GM12892 (cell line): Measurements from ENCODE around the gene KRT74.
"Not testable (repeated sequence)": the region's sequence is repeated elsewhere in the genome, so short reads cannot be mapped to it uniquely, and the experiment has no call there.

ENCODE experiments used
- DNase-seq: peaks from one replicate; pipeline ENCODE4 v3.0.0; 2011; ENCODE audit not compliant: insufficient read length
- FAIRE-seq: peaks from 2 replicates; lab custom pipeline; 2011; peaks lifted over from hg19 to GRCh38; lab: Jason Lieb, UNC
- POLR2A ChIP-seq: IDR thresholded peaks from 2 replicates; pipeline ENCODE4 v1.6.1; 2011; ENCODE audit warnings: low read depth, low read length, control low read depth
- POLR2AphosphoS5 ChIP-seq: IDR thresholded peaks from 2 replicates; pipeline ENCODE4 v1.6.1; 2011; ENCODE audit warnings: low read depth, low read length, control low read depth
- TAF1 ChIP-seq: IDR thresholded peaks from 2 replicates; pipeline ENCODE4 v1.6.1; 2011; ENCODE audit warnings: low read depth, mild to moderate bottlenecking, control low read depth, low read length, borderline replicate concordance

KRT74 gene

GRCh38 chr12:52600475-52600874 lies 26.8 kb upstream of the KRT74 start:
- no peak for TF ChIP-seq POLR2AphosphoS5
- no peak for TF ChIP-seq POLR2A
- no peak for TF ChIP-seq TAF1
- FAIRE-seq (no peak), DNase-seq (no peak)

DNA sequence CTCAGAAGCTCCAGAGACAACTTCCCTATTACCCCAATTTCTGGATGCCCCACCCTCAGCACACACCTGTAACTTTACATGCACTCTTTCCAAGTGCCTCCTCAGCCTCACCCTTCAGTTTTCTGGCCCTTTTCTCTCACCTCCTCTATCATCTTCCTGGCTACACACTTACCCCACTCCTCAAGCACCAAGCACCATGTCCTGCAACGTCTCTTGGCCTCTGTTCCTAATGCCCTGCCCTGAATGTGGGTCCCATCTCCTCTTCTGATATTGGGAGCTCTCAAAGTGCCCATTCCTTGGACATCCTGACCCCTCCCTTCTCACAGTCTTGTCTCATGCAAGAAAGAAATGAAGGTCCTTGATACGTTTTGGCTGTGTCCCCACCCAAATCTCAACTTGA lies 26.4 kb upstream of the KRT74 start:
- TF ChIP-seq POLR2A (no peak), TAF1 (no peak), POLR2AphosphoS5 (no peak)
- FAIRE-seq (no peak), DNase-seq (no peak)

GRCh38 chr12:52598966-52599365 lies 25.3 kb upstream of the KRT74 start:
- DNase-seq (no peak), FAIRE-seq (no peak)
- no peak for TF ChIP-seq POLR2A
- no peak for TF ChIP-seq POLR2AphosphoS5
- TF ChIP-seq TAF1, result no peak

DNA sequence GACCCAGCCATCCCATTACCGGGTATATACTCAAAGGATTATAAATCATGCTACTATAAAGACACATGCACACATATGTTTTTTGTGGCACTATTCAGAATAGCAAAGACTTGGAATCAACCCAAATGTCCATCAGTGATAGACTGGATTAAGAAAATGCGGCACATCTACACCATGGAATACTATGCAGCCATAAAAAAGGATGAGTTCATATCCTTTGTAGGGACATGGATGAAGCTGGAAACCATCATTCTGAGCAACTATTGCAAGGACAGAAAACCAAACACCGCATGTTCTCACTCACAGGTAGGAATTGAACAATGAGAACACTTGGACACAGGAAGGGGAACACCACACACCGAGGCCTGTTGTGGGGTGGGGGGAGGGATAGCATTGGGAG lies 20.6 kb upstream of the KRT74 start:
- not testable (repeated sequence) for DNase-seq, FAIRE-seq

DNA sequence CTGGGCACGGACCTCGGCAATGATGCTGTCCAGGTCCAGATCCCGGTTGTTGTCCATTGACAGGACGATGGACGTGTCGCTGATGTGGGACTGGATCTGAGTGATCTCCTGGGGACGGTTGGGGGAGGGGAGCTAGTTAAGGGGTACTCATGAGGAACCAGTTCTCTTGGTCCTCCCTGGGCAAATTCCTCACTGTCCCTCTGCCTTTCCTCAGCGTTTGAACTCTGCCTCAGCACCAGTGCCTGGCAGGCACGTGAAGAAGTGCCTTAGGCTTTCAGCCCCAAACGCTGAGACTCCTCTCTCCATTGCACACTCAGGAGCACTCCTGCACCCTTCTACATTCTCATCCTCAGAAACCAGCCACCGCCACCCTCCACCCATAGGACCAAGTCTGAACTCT lies 17.9 kb upstream of the KRT74 start:
- FAIRE-seq (no peak), DNase-seq (no peak)
- no peak for TF ChIP-seq TAF1
- no peak for TF ChIP-seq POLR2A
- no peak for TF ChIP-seq POLR2AphosphoS5

DNA sequence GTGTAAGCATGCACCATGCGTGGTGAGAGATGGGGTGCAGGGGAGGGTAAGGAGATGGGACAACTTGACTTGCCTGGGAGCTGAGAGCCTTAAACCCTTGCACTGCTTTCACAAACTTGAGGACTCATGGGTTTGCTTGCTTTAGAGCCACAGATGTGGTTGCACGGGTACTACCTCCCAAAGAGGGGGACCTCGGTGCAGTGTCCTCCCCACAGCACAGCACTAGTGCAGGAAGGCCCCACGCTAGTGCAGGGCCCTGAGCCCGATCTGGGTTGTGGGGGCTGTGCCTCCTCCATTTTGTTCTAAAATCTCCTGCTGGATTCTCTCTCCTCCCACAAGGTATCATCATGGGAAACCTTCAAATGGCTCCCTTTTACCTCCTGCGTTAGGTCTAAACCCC lies 16.4 kb upstream of the KRT74 start:
- FAIRE-seq (no peak), DNase-seq (no peak)
- TF ChIP-seq POLR2A (no peak), POLR2AphosphoS5 (no peak), TAF1 (no peak)

DNA sequence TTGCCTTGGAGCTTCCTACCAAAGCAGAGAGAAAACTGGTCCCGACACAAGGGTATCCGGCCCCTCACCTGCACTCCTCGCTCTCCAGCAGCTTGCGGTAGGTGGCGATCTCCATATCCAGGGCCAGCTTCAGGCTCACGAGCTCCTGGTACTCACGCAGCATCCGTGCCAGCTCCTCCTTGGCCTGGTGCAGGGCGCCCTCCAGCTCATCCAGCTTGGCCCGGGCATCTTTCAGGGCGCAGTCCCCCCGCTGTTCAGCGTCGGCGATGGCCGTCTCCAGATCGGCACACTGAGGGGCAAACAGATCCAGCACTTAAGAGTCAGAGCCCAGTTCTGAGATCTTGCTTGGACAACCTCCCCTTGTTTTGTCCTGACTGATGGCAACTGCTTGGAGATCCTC lies 13.9 kb upstream of the KRT74 start:
- no peak for DNase-seq
- FAIRE-seq, result no peak
- TF ChIP-seq TAF1, result no peak

DNA sequence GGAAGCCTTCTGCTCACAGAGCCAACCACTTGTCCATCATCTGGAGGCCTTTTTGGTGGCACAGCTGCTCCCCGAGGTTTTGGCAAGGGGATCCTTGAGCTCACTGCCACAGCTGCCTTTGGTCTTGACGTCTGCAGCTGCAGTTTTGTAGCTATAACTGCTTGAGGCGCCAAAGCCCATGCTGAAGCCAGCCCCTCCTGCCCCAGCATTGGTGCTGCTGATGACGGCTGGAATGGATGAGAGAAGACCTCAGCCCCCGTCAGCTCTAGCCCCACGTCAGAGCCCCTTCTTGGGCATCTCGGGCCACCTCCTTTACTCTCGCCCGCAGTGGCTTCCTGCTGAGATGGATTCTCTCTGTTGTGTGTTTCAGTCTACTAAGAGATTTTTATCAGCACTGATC lies 12.3 kb upstream of the KRT74 start:
- FAIRE-seq (no peak), DNase-seq (no peak)
- no peak for TF ChIP-seq POLR2AphosphoS5

DNA sequence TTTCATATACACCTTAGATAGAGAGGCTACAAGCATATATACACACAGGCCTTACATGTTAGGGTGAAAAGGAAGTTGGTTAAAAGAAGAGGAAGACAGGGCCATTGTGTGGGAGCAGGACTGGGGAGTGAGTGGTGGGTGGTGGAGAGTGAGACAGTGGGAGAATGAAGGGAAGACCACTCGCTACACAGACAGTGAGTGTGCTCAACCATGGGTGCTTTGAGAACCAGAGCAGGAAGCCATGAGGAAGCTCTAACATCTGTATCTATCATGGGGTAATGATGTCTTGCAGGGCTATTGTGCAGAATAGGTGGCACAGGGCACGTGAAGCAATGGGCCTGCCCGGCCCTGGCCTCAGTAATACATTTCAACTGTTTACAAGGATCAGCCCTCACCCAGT lies 11.4 kb upstream of the KRT74 start:
- no peak for TF ChIP-seq POLR2AphosphoS5
- TF ChIP-seq TAF1, result no peak
- no peak for TF ChIP-seq POLR2A
- DNase-seq (no peak), FAIRE-seq (no peak)

DNA sequence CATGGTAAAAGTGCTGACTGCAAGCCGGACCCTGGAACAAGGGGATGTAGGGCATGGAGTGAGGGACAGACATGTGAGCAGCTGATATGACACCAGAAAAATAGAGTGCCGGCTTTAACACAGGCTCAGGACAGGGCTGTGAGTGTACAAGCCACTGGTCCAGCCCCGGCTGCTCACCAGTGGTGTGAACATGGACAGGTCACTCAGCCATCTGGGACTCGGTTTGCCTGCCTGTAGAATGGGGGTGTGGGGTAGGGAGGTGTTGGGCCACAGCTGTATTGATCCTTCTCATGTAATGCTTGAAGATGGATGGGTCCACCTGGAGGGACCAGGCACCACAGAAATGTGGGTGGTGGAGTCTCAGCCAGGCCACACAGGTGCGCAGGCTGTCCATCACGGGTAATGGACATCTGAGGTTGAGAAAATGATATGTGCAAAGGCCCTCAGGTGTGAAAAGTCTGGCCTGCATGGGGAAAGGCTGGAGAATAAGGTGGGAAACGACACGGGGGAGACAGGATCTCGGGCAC lies 10.6 kb upstream of the KRT74 start:
- no peak for DNase-seq
- FAIRE-seq, result no peak
- TF ChIP-seq TAF1, result no peak
- no peak for TF ChIP-seq POLR2A
- TF ChIP-seq POLR2AphosphoS5, result no peak

GRCh38 chr12:52582971-52583456 lies 9.4 kb upstream of the KRT74 start:
- FAIRE-seq, result peak; percentile 62
- peak; percentile 38 for DNase-seq
- TF ChIP-seq POLR2A (no peak), TAF1 (no peak), POLR2AphosphoS5 (no peak)

- FAIRE-seq, result no peak
- no peak for TF ChIP-seq POLR2A
- no peak for TF ChIP-seq TAF1
- TF ChIP-seq POLR2AphosphoS5, result no peak
- no peak for DNase-seq
These were observed 8.8 kb upstream of the KRT74 start for GRCh38 chr12:52582486-52582885.

DNA sequence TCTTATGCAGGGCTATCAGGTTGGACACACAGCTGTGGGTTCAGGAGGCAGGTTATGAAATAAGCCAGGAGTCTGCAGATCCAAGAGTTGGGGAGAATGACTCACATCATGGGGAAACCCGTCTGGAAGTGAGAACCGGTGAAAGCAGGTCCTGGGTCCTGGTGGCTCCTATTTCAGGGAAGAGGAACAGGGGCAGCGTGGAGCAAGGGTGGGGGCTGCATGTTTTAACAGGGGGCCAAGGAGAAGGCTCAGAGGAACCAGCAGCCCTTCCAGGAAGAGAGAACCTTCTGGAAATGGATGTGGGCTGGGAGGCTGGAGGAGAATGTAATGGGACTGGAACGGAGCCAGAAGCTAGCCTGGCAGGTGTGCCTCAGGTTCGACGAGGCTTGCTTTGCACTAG lies 7.8 kb upstream of the KRT74 start:
- TF ChIP-seq TAF1, result no peak
- no peak for TF ChIP-seq POLR2A
- no peak for TF ChIP-seq POLR2AphosphoS5
- no peak for FAIRE-seq

DNA sequence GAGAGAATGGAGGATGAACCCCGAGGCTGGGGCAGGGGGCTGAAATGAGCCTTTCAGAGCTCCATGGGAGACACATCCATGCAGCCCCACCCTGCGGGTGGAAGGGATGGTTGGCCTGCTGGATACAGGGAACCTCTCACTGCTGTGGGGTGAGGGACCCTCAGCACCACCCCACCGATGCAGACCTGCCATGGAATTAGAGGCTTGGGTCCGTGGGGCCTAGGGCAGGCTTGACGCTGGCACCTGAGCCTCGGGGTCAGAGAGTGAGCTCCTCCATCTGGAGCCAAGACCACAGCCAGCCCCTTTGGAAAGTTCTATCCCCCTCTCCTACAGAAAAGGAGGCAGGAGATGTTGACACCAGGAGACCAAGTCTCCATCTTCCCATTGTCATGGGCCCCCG lies 7.4 kb upstream of the KRT74 start:
- DNase-seq, result no peak
- no peak for FAIRE-seq
- no peak for TF ChIP-seq POLR2AphosphoS5
- TF ChIP-seq TAF1, result no peak
- TF ChIP-seq POLR2A, result no peak

More for the DNA sequence above, 7.8 kb upstream of the KRT74 start:
- DNase-seq, result no peak
